OCI-LY3 (cell line): Measurements from ENCODE around the gene AHCYL2.

ENCODE experiments used
- H2AFZ ChIP-seq: fragments of 200-600, 300-600 bp; shearing (Covaris generic); 2 replicates; pipeline ENCODE4 v1.6.0; 2014; ENCODE audit warnings: antibody characterized with exemption, low read depth, low read length
- H3K27ac ChIP-seq: fragments of 200-600, 300-600 bp; sonication (generic); 2 replicates; pipeline ENCODE4 v1.5.1; 2014; ENCODE audit warnings: mild to moderate bottlenecking, low read length, moderate library complexity, mixed read lengths
- H3K27me3 ChIP-seq: fragments of 200-600, 300-600 bp; sonication (generic); 2 replicates; pipeline ENCODE4 v1.6.1; 2014; ENCODE audit warnings: low read depth, low read length, mixed read lengths
- H3K36me3 ChIP-seq: fragments of 200-600, 300-600 bp; sonication (generic); replicated peaks from 2 replicates; pipeline ENCODE3; 2014; ENCODE audit warnings: low read depth, low read length, mixed read lengths
- H3K4me1 ChIP-seq: fragments of 300-600, 200-600 bp; sonication (generic); 2 replicates; pipeline ENCODE4 v1.6.1; 2014; ENCODE audit warnings: low read length, mixed read lengths
- H3K4me2 ChIP-seq: fragments of 200-600, 300-600 bp; sonication (generic); 2 replicates; pipeline ENCODE4 v1.6.1; 2014; ENCODE audit warnings: low read length, mixed read lengths
- H3K4me3 ChIP-seq: fragments of 300-600, 200-600 bp; sonication (generic); 2 replicates; pipeline ENCODE4 v1.5.1; 2014; ENCODE audit warnings: antibody characterized with exemption, mild to moderate bottlenecking, low read length, moderate library complexity
- H3K79me2 ChIP-seq: fragments of 300-600, 200-600 bp; shearing (Covaris generic); 2 replicates; pipeline ENCODE4 v1.6.1; 2014; ENCODE audit warnings: mild to moderate bottlenecking, low read length, mixed read lengths
- H3K9ac ChIP-seq: fragments of 300-600, 200-600 bp; shearing (Covaris generic); 2 replicates; pipeline ENCODE4 v1.6.0; 2014; ENCODE audit warnings: mild to moderate bottlenecking, low read length, moderate library complexity
- H3K9me3 ChIP-seq: fragments of 200-600, 300-600 bp; shearing (Covaris generic); 2 replicates; pipeline ENCODE4 v1.6.1; 2014; ENCODE audit warnings: low read length, mixed read lengths; ENCODE audit not compliant: insufficient read depth
- H4K20me1 ChIP-seq: fragments of 200-600, 300-600 bp; sonication (generic); 2 replicates; pipeline ENCODE4 v1.6.1; 2016; ENCODE audit warnings: low read length, mixed read lengths; ENCODE audit not compliant: insufficient read depth
- CTCF ChIP-seq: fragments of 200-600, 300-600 bp; sonication (generic); IDR thresholded peaks from 2 replicates; pipeline ENCODE4 v1.5.1; 2014; ENCODE audit warnings: antibody characterized with exemption, low read length, low read depth
- EZH2phosphoT487 ChIP-seq: fragments of 200-600 bp; shearing (Covaris generic); IDR thresholded peaks from 2 replicates; pipeline ENCODE4 v1.6.1; 2018; ENCODE audit warnings: antibody characterized with exemption, mixed run types, low read depth

Gene AHCYL2

GRCh38 chr7:129222064-129222463 is 2.8 kb upstream of the AHCYL2 start:
- Histone ChIP-seq H3K27ac (no peak overlapping the region), H3K36me3 (no peaks in the 10 kb centered on the region), H3K9ac (no peak overlapping the region), H3K79me2 (no peaks in the 10 kb centered on the region), H3K4me2 (peak overlapping the region; percentile 44), H2AFZ (peak overlapping the region; percentile 33; the same call in 1 of the 2 replicates), H3K4me3 (no peak overlapping the region), H3K27me3 (no peaks in the 10 kb centered on the region), H3K4me1 (peaks cover 23% of the 10 kb centered on the region), H3K9me3 (no peaks in the 10 kb centered on the region), H4K20me1 (no peaks in the 10 kb centered on the region)
- no peak for TF ChIP-seq EZH2phosphoT487
- TF ChIP-seq CTCF: no peak

GRCh38 chr7:129225206-129225930 is 538 bp downstream of the AHCYL2 start:
- Histone ChIP-seq H3K36me3 (no peaks in the 10 kb centered on the region), H3K4me1 (peaks cover 32% of the 10 kb centered on the region), H3K9me3 (no peaks in the 10 kb centered on the region), H3K4me3 (peak overlapping the region; percentile 88), H3K9ac (peak overlapping the region; percentile 62), H3K27ac (no peak overlapping the region), H3K79me2 (no peaks in the 10 kb centered on the region), H3K27me3 (no peaks in the 10 kb centered on the region), H2AFZ (peak overlapping the region; percentile 89), H3K4me2 (peak overlapping the region; percentile 92), H4K20me1 (no peaks in the 10 kb centered on the region)
- TF ChIP-seq CTCF (no peak), EZH2phosphoT487 (no peak)

GRCh38 chr7:129225931-129226572 is 1.2 kb downstream of the AHCYL2 start:
- Histone ChIP-seq H3K27ac (no peak overlapping the region), H3K79me2 (no peaks in the 10 kb centered on the region)

More at GRCh38 chr7:129225931-129226572, 1.2 kb downstream of the AHCYL2 start:
- peaks cover 32% of the 10 kb centered on the region for H3K4me1 ChIP-seq
- no peaks in the 10 kb centered on the region for H3K9me3 ChIP-seq
- peak overlapping the region; percentile 89 for H2AFZ ChIP-seq
- H4K20me1 ChIP-seq: no peaks in the 10 kb centered on the region
- peak overlapping the region; percentile 92 for H3K4me2 ChIP-seq
- no peaks in the 10 kb centered on the region for H3K36me3 ChIP-seq
- TF ChIP-seq CTCF (no peak), EZH2phosphoT487 (no peak)
- H3K9ac ChIP-seq: peak overlapping the region; percentile 62
- H3K4me3 ChIP-seq: peak overlapping the region; percentile 88
- no peaks in the 10 kb centered on the region for H3K27me3 ChIP-seq
